A549 (cell line): ENCODE data around the gene CNST.
A peak's percentile ranks its signal among the peaks of the same experiment; 100 is the strongest.

Source experiments
- EP300 ChIP-seq, 2 experiments: fragments of >200 bp; sonication (Bioruptor Twin); formaldehyde crosslinking; IDR thresholded peaks; 2 replicates in 1 of 2; 3 replicates in 1 of 2; pipeline ENCODE4 v1.6.1; 2016 to 2017
- ESRRA ChIP-seq: fragments of 150-350 bp; IDR thresholded peaks from 2 replicates; pipeline ENCODE4 v1.6.1; 2014; ENCODE audit warnings: mild to moderate bottlenecking, low read length, borderline replicate concordance
- FOSL2 ChIP-seq, 2 experiments: fragments of 450-650 bp in 1 of 2; fragments of >200 bp in 1 of 2; sonication (Bioruptor Twin) in 1 of 2; formaldehyde crosslinking; IDR thresholded peaks; 2 replicates each; pipeline versions ENCODE4 v1.5.0 to v1.6.1; 2016 to 2020; ENCODE audit warnings: mild to moderate bottlenecking in 1 of 2, moderate library complexity in 1 of 2
- JUN ChIP-seq, 2 experiments: fragments of >200 bp; sonication (Bioruptor Twin); formaldehyde crosslinking; IDR thresholded peaks; 2 replicates in 1 of 2; 3 replicates in 1 of 2; pipeline ENCODE4 v1.6.1; 2016 to 2017
- JUNB ChIP-seq: fragments of >200 bp; sonication (Bioruptor Twin); formaldehyde crosslinking; IDR thresholded peaks from 2 replicates; pipeline ENCODE4 v1.6.1; 2016
- MAFK ChIP-seq: fragments of 450-650 bp; IDR thresholded peaks from 2 replicates; pipeline ENCODE4 v1.6.1; 2014; ENCODE audit not compliant: partially characterized antibody
- MAX ChIP-seq: IDR thresholded peaks from 2 replicates; pipeline ENCODE4 v1.6.1; 2012
- POLR2A ChIP-seq: IDR thresholded peaks from 2 replicates; pipeline ENCODE4 v1.6.1; 2012; ENCODE audit warnings: mild to moderate bottlenecking, low read length
- RAD21 ChIP-seq, 2 experiments: fragments of >200 bp in 1 of 2; sonication (Bioruptor Twin) in 1 of 2; formaldehyde crosslinking in 1 of 2; IDR thresholded peaks in 1 of 2; conservative IDR thresholded peaks in 1 of 2; 2 replicates in 1 of 2; 3 replicates in 1 of 2; pipeline ENCODE4 v1.6.1; 2012 to 2018; ENCODE audit warnings: inconsistent platforms in 1 of 2
- SMC3 ChIP-seq: fragments of >200 bp; sonication (Bioruptor Twin); formaldehyde crosslinking; IDR thresholded peaks from 3 replicates; pipeline ENCODE4 v1.6.1; 2018; ENCODE audit warnings: inconsistent platforms
- TF ChIP-seq, protein P1 (sequence below): fragments of >200 bp; sonication (Bioruptor Twin); formaldehyde crosslinking; IDR thresholded peaks from 3 replicates; pipeline ENCODE4 v1.5.1; 2016
- TF ChIP-seq, protein P2 (sequence below): fragments of 450-650 bp; IDR thresholded peaks from 2 replicates; pipeline ENCODE4 v1.6.1; 2014; ENCODE audit warnings: antibody characterized with exemption

GRCh38 chr1:246532519-246532918 lies 33.7 kb upstream of the CNST start:
- TF ChIP-seq RAD21 (conservative IDR thresholded peaks at IDR 0.05 in 1 of 2, IDR thresholded peaks at IDR 0.05 in 1 of 2), result 0 out of 5 replicates have a peak, but pooled peaks of 1 of the 2 experiments have one; percentile 22
- TF ChIP-seq, protein P1, sequence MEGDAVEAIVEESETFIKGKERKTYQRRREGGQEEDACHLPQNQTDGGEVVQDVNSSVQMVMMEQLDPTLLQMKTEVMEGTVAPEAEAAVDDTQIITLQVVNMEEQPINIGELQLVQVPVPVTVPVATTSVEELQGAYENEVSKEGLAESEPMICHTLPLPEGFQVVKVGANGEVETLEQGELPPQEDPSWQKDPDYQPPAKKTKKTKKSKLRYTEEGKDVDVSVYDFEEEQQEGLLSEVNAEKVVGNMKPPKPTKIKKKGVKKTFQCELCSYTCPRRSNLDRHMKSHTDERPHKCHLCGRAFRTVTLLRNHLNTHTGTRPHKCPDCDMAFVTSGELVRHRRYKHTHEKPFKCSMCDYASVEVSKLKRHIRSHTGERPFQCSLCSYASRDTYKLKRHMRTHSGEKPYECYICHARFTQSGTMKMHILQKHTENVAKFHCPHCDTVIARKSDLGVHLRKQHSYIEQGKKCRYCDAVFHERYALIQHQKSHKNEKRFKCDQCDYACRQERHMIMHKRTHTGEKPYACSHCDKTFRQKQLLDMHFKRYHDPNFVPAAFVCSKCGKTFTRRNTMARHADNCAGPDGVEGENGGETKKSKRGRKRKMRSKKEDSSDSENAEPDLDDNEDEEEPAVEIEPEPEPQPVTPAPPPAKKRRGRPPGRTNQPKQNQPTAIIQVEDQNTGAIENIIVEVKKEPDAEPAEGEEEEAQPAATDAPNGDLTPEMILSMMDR, result no peak
- TF ChIP-seq MAFK, result no peak
- TF ChIP-seq JUNB, result no peak
- TF ChIP-seq, protein P2, sequence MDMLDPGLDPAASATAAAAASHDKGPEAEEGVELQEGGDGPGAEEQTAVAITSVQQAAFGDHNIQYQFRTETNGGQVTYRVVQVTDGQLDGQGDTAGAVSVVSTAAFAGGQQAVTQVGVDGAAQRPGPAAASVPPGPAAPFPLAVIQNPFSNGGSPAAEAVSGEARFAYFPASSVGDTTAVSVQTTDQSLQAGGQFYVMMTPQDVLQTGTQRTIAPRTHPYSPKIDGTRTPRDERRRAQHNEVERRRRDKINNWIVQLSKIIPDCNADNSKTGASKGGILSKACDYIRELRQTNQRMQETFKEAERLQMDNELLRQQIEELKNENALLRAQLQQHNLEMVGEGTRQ, result no peak
- TF ChIP-seq FOSL2 (IDR thresholded peaks at IDR 0.05), result no peak
- no peak for TF ChIP-seq FOSL2 (CRISPR knock-in tag; IDR thresholded peaks at IDR 0.05)
- no peak for TF ChIP-seq JUN (IDR thresholded peaks at IDR 0.05)
- TF ChIP-seq MAX, result no peak
- no peak for TF ChIP-seq SMC3
- no peak for TF ChIP-seq POLR2A
- no peak for TF ChIP-seq ESRRA
- no peak for TF ChIP-seq EP300 (IDR thresholded peaks at IDR 0.05)
